Skin epidermis (tissue), 12 donors: ENCODE measurements around the gene IGFL2.
"Not testable (repeated sequence)": the region's sequence is repeated elsewhere in the genome, so short reads cannot be mapped to it uniquely, and the experiment has no call there.

Experiments
- H3K27ac ChIP-seq, 21 experiments: fragments of 200-600 bp; sonication (generic) in 11 of 21; one replicate each; pipeline ENCODE4 v1.5.0; 2020; ENCODE audit warnings: mild to moderate bottlenecking in 3 of 21, inconsistent platforms in 2 of 21, moderate library complexity in 2 of 21
- H3K4me3 ChIP-seq, 7 experiments: fragments of 200-600 bp; sonication (generic) in 2 of 7; one replicate each; pipeline ENCODE4 v1.5.0; 2020; ENCODE audit warnings: inconsistent platforms in 2 of 7, mild to moderate bottlenecking in 2 of 7, moderate library complexity in 1 of 7

IGFL2 gene

DNA sequence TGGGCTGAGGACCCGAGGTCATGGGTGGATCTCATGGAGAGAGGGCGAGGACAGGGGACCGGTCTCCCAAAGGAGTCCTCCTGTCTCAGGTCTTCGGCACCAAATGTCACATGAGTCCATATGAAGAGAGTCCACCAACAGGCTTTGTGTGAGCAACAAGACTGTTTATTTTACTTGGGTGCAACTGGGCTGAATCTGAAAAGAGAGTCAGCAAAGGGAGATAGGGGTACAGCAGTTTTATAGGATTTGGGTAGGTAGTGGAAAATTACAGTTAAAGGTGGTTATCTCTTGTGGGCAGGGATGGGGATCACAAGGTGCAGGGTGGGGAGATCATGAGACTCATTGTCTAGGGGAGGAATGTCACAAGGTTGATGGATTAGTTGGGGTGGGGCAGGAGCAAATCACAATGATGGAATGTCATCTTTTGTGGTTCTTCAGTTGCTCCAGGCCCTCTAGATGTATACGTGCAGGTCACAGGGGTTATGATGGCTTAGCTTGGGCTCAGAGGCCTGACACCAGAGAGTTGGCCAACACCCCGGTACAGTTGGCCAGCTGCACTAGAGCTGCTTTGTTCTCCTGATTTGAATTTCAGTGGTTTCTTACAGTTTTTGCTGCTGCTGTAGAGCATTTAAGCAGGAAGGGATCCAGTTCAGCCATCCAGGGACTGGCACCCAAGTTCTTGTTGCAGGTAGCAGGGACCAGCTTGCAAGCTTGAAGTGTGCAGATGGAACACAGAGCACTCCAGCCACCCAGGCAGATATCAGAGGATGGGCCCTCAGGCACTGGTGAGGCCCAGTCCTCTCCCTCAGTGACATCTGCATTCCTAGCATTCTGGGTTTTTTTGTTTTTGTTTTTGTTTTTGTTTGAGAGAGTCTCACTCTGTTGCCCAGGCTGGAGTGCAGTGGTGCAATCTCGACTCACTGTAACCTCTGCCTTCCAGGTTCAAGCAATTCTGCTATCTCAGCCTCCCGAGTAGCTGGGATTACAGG lies 55.1 kb downstream of the IGFL2 start:
- peak overlapping the region in 10 of 21 experiments; percentile 7 to 85 (median 52) for H3K27ac ChIP-seq
- H3K4me3 ChIP-seq, result no peak overlapping the region

GRCh38 chr19:46204008-46204407 lies 56.0 kb downstream of the IGFL2 start:
- no peak overlapping the region for H3K27ac ChIP-seq

GRCh38 chr19:46205183-46205984 lies 57.3 kb downstream of the IGFL2 start:
- H3K4me3 ChIP-seq, result no peak overlapping the region
- H3K27ac ChIP-seq, result peak overlapping the region in 1 of 21 experiments; percentile 56

More at GRCh38 chr19:46204008-46204407, 56.0 kb downstream of the IGFL2 start:
- H3K4me3 ChIP-seq, result no peak overlapping the region

DNA sequence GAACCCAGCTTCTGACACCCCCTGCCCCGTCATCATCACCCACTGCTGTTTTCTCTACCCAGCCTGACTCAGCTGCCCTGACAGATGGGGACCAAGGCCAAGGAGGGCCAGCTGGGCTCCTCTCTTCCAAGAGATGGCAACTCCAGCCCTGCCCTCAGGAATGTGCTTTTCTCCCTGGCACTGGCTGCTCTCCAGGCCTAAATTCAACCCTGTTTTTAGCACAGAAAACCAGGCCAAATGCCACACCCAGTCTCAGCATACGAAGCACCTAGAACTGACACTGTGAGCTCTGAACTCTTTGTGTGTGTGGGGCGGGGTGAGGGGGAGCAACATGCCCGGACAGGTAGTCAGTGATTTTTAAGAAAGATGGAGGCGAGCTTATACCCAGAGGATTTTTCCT lies 58.1 kb downstream of the IGFL2 start:
- H3K4me3 ChIP-seq, result no peak overlapping the region
- peak overlapping the region in 1 of 21 experiments; percentile 56 for H3K27ac ChIP-seq

- Histone ChIP-seq H3K27ac (no peak overlapping the region), H3K4me3 (no peak overlapping the region)
Observed at GRCh38 chr19:46206682-46207081, 58.6 kb downstream of the IGFL2 start.

GRCh38 chr19:46207858-46208257 lies 59.8 kb downstream of the IGFL2 start:
- H3K4me3 ChIP-seq, H3K27ac ChIP-seq: not testable (repeated sequence)

- Histone ChIP-seq H3K4me3 (no peak overlapping the region), H3K27ac (no peak overlapping the region)
Observed at GRCh38 chr19:46209051-46209450, 61.0 kb downstream of the IGFL2 start.

DNA sequence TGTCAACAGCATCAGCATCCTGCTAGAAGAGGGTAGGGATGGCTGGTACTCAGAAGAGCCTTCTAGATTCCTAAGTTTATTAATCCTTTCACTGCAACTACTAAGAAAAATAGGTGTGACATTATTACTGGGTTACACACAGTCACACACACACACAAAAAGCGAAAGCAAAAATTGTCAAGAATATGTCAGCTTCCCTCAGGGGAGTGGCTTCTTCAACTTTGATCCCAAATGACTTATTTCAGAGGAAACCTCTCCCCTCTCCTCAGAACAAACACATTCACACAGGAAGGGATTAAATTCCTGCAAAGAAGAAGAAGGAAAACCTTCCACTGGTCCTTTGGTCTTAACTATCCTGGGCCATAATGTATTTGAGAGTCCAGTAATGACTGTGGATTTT lies 61.4 kb downstream of the IGFL2 start:
- H3K27ac ChIP-seq, result no peak overlapping the region
- no peak overlapping the region for H3K4me3 ChIP-seq

DNA sequence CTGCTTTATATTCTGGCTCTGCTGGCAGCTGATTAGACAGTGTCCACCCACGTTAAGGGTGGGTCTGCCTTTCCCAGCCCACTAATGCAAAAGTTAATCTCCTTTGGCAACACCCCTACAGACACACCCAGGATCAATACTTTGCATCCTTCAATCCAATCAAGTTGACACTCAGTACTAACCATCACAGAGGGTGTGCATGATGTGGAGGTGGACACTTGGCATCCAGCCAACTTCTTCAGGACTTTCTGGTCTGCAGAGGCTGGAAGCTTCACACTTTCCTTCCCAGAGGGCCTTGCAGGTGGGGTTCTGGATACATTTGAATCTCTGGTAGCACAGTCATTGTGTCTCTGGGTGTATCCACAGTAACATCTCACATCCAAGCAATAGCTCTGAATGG lies 62.6 kb downstream of the IGFL2 start:
- Histone ChIP-seq H3K4me3 (no peak overlapping the region), H3K27ac (peak overlapping the region in 4 of 21 experiments; percentile 7 to 57 (median 30))
